Transverse colon (tissue), 4 donors: Measurements from ENCODE around the gene RIMBP2. TPM values are rescaled to one million over a fixed set of nuclear protein-coding genes. Genes with fewer than 3 reads are reported as not detected.

Source experiments
- DNase-seq: peaks from one replicate; pipeline ENCODE4 v3.0.0-alpha.2; 2019
- H3K27ac ChIP-seq, 4 donors: fragments of 200-600 bp; sonication (generic); 2 replicates each; pipeline ENCODE4 v1.5.1; 2016 to 2018; ENCODE audit warnings: inconsistent platforms in 4 of 4
- H3K27me3 ChIP-seq: fragments of 200-600 bp; sonication (generic); 2 replicates; pipeline ENCODE4 v1.5.1; 2017; ENCODE audit warnings: inconsistent platforms
- H3K36me3 ChIP-seq, 4 donors: fragments of 200-600 bp; sonication (generic); 2 replicates each; pipeline ENCODE4 v1.5.1; 2017 to 2019; ENCODE audit warnings: inconsistent platforms in 4 of 4
- H3K4me1 ChIP-seq, 4 donors: fragments of 200-600 bp; sonication (generic); 2 replicates each; pipeline ENCODE4 v1.5.1; 2017 to 2020; ENCODE audit warnings: inconsistent platforms in 4 of 4
- H3K4me3 ChIP-seq, 4 donors: fragments of 200-600 bp; sonication (generic); 1 replicate in 1 of 4; 2 replicates in 3 of 4; pipeline versions ENCODE4 v1.5.1 to v1.6.1; 2017 to 2019; ENCODE audit warnings: inconsistent platforms in 4 of 4
- H3K9me3 ChIP-seq, 2 donors: fragments of 200-600 bp; sonication (generic); 2 replicates each; pipeline ENCODE4 v1.5.1; 2017 to 2019; ENCODE audit warnings: inconsistent platforms in 2 of 2
- EP300 ChIP-seq: sonication (generic); formaldehyde crosslinking; IDR thresholded peaks from one replicate; pipeline ENCODE4 v1.6.1; 2017; ENCODE audit warnings: antibody characterized with exemption, low read depth
- POLR2A ChIP-seq: fragments of 450-650 bp; IDR thresholded peaks from one replicate; pipeline ENCODE4 v1.6.1; 2016; ENCODE audit warnings: antibody characterized with exemption, mild to moderate bottlenecking, moderate library complexity
- POLR2AphosphoS5 ChIP-seq, 3 donors: sonication (generic); formaldehyde crosslinking; IDR thresholded peaks; one replicate each; pipeline ENCODE4 v1.6.1; 2016; ENCODE audit warnings: antibody characterized with exemption in 3 of 3
- WGBS, 2 donors: methylation state at CpG; one replicate each; pipeline ENCODE4 v1.1.5; 2018; ENCODE audit warnings: low coverage in 1 of 2; 5-methylcytosine and 5-hydroxymethylcytosine counted together
- in situ Hi-C, 4 donors: fragments of 200-750 bp; cut with MboI; loops; one replicate each; pipeline versions ENCODE4 v1.15.0 to v1.15.1; 2017; ENCODE audit warnings: low sequenced_read_pairs in 3 of 4, low pct_ligation_motif_present in 1 of 4, low pct_unique_long_range_greater_than_20kb in 1 of 4
- intact Hi-C: fragments of 100-400 bp; cut with DNase I; formaldehyde crosslinking; loops from one replicate; pipeline ENCODE4 v1.15.1; 2023; ENCODE audit warnings: low total_unique reads
- total RNA-seq, 4 donors: library from RNA; depleted of rRNA; stranded (reverse); fragments of >200 nt; gene quantifications; one replicate each; pipeline ENCODE4 v1.1.0, GENCODE V29; 2016
- TF ChIP-seq, protein P1 (sequence below), 5 experiments: fragments of 200-600 bp in 3 of 5; fragments of 450-650 bp in 2 of 5; sonication (generic) in 3 of 5; IDR thresholded peaks; 1 replicate in 2 of 5; 2 replicates in 3 of 5; pipeline ENCODE4 v1.5.1; 2016 to 2017; ENCODE audit warnings: antibody characterized with exemption in 5 of 5, inconsistent platforms in 3 of 5, mild to moderate bottlenecking in 2 of 5, moderate library complexity in 1 of 5

The RIMBP2 gene
- total RNA-seq, 4 donors from 2014 or later = 2.9 to 17.3 (median 4.3) TPM

DNA sequence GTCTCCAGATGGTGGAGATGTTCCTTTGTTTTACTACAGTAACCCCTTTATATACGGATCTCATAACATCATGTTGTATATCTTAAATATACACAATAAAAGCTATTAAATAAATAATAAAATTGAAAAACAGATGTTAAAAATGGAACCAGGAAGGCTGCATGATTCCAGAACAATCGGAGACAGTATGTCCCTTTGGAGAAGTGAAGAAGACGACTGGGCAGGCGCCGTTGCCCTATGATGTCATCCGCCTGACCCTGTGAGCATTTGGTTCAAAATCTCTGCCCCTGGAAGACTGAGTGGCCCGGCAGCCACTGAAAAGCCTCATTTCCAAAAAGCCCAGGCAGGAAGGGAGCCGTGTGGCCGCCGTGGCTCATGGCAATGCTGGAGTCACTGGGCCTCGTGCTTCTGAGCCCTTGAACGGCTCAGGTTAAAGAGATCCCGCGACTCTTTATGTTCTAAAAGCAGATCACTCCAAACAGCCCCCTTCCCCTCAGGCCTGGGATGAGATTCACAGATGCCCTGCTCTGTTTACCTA is 30.8 kb downstream of the RIMBP2 start:
- Histone ChIP-seq H3K9me3 (no peaks in the 10 kb centered on the region), H3K36me3 (no peaks in the 10 kb centered on the region), H3K4me1 (no peaks in the 10 kb centered on the region), H3K27me3 (peaks cover 6% of the 10 kb centered on the region), H3K27ac (no peak overlapping the region), H3K4me3 (no peak overlapping the region)
- DNase-seq = no peak
- WGBS, 2 donors = 60 to 66% methylated on average over 6 to 14 of the region's 14 CpGs
- in situ Hi-C loops = no loop called here
- intact Hi-C loops = no loop called here
- TF ChIP-seq, protein P1, sequence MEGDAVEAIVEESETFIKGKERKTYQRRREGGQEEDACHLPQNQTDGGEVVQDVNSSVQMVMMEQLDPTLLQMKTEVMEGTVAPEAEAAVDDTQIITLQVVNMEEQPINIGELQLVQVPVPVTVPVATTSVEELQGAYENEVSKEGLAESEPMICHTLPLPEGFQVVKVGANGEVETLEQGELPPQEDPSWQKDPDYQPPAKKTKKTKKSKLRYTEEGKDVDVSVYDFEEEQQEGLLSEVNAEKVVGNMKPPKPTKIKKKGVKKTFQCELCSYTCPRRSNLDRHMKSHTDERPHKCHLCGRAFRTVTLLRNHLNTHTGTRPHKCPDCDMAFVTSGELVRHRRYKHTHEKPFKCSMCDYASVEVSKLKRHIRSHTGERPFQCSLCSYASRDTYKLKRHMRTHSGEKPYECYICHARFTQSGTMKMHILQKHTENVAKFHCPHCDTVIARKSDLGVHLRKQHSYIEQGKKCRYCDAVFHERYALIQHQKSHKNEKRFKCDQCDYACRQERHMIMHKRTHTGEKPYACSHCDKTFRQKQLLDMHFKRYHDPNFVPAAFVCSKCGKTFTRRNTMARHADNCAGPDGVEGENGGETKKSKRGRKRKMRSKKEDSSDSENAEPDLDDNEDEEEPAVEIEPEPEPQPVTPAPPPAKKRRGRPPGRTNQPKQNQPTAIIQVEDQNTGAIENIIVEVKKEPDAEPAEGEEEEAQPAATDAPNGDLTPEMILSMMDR (IDR thresholded peaks at IDR 0.05) = no peak
- no peak for TF ChIP-seq POLR2AphosphoS5 (IDR thresholded peaks at IDR 0.05)
- no peak for TF ChIP-seq EP300

DNA sequence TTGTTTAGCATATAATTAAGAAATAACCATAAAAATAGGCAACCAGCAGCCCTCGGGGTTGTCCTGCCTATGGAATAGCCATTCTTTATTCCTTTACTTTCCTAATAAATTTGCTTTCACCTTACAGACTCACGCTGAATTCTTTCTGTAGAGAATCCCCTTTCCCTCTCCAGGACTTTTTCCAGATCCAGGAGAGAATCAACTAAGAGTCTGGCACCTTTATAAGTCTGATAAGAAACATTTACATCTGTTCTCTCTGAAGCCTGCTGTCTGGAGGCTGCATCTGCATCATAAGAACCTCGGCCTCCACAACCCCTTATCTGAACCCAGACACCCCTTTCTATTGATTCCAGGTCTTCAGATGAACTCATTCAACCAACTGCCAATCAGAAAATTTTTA is 32.3 kb downstream of the RIMBP2 start:
- DNase-seq = no peak
- TF ChIP-seq EP300 = no peak
- intact Hi-C loops (no loop called here), in situ Hi-C loops (no loop called here)
- Histone ChIP-seq H3K4me1 (no peaks in the 10 kb centered on the region), H3K4me3 (no peak overlapping the region), H3K27ac (no peak overlapping the region), H3K27me3 (peaks cover 6% of the 10 kb centered on the region), H3K9me3 (no peaks in the 10 kb centered on the region), H3K36me3 (no peaks in the 10 kb centered on the region)
- WGBS, 2 donors = 49 to 64% methylated on average over 3 of the region's 3 CpGs

DNA sequence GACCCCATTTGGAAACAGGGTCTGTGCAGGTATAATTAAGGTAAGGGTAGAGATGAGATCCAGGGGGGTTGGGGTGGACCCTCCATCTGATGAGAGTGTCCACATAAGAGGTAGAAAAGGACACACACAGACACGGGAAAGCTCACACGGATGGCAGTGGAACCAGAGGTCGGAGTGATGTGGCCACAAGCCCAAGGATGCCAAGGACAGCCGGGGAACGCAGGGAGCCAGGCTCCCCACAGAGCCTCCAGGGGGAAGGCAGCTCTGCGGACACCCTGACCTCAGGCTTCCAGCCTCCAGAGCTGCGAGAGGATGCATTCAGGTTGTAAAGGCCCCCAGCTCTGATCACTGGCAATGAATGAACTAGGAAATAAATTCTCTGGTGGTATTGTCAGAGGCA is 33.0 kb downstream of the RIMBP2 start:
- H3K4me3 ChIP-seq = no peak overlapping the region
- TF ChIP-seq EP300 (no peak), POLR2AphosphoS5 (IDR thresholded peaks at IDR 0.05) (no peak), POLR2A (no peak)
- TF ChIP-seq, protein P1 (IDR thresholded peaks at IDR 0.05) = no peak
- no peak for DNase-seq
- H3K27ac ChIP-seq = no peak overlapping the region
- intact Hi-C loops (no loop called here), in situ Hi-C loops (no loop called here)
- 50 to 81% methylated on average over 1 to 7 of the region's 7 CpGs for WGBS, 2 donors
- no peaks in the 10 kb centered on the region for H3K36me3 ChIP-seq
- peaks cover 6% of the 10 kb centered on the region for H3K27me3 ChIP-seq
- H3K9me3 ChIP-seq = no peaks in the 10 kb centered on the region
- H3K4me1 ChIP-seq = no peaks in the 10 kb centered on the region

DNA sequence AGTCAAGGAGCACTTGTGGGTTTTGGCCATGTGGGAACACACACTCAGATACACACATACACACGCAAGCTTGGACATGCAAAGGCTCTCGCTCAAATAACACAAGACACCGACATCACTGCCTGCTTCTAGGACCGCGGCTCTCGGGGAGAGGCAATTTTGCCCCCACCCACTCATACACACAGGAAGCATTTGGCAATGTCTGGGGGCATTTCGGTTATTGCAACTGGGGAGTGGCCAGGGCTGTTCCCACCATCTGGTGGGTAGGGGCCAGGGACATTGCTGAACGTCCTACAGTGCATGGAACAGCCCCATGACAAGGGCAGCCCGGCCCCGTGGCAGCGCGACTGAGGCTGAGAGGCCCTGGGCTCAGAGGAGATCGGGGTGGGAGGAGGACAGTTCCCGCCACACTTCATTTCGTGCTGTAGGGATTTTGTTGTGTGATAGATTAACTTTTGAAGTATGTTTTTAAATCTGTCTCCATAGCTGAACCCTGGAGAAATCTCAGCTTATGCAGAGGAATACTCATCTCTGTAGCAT is 35.6 kb downstream of the RIMBP2 start:
- intact Hi-C loops = no loop called here
- no peak for DNase-seq
- Histone ChIP-seq H3K27ac (no peak overlapping the region), H3K36me3 (no peaks in the 10 kb centered on the region), H3K4me3 (no peak overlapping the region), H3K27me3 (no peaks in the 10 kb centered on the region), H3K9me3 (no peaks in the 10 kb centered on the region), H3K4me1 (peaks cover 0 to 5% (median 0%) of the 10 kb centered on the region in 4 donors)
- in situ Hi-C loops = no loop called here
- WGBS, 2 donors = 68 to 82% methylated on average over 3 to 15 of the region's 15 CpGs
- TF ChIP-seq POLR2AphosphoS5 (IDR thresholded peaks at IDR 0.05) = no peak
- TF ChIP-seq, protein P1 (IDR thresholded peaks at IDR 0.05) = no peak
- no peak for TF ChIP-seq POLR2A
- TF ChIP-seq EP300 = no peak

DNA sequence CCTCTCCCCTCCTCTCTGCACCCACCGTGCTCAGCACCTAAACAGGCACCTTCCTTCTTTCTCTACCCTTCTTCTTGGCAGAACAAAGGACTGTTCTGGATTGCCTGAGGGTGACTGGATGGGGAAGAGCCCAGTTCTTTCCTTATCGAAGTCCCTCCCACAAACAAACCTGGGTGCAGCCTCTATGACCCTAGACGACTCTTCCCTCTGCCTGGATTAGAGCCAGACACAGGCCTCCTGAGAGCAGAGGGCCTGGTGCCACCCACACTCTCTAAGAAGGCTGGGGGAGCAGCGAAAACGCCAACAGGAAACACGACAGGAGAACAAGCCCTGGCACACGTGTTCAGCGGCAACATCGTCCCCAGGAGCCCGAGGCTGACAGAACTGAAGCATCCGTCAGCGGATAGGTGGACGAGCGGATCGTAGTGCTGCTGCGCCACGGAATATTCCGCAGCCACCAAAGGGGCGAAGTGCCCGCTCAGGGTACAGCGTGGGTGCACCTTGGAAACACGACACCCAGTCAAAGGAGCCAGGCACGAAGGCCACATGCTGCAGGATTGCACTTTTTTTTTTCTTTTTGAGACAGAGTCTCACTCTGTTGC is 38.0 kb downstream of the RIMBP2 start:
- TF ChIP-seq POLR2A (no peak), EP300 (no peak), POLR2AphosphoS5 (IDR thresholded peaks at IDR 0.05) (no peak)
- TF ChIP-seq, protein P1 (IDR thresholded peaks at IDR 0.05) = no peak
- DNase-seq = peak; percentile 55
- Histone ChIP-seq H3K9me3 (no peaks in the 10 kb centered on the region), H3K27me3 (no peaks in the 10 kb centered on the region), H3K36me3 (no peaks in the 10 kb centered on the region), H3K4me1 (peaks cover 0 to 5% (median 0%) of the 10 kb centered on the region in 4 donors), H3K27ac (no peak overlapping the region), H3K4me3 (no peak overlapping the region)
- in situ Hi-C loops = no loop called here
- intact Hi-C loops = no loop called here
- WGBS, 2 donors = 44 to 73% methylated on average over 2 to 23 of the region's 23 CpGs
